Kidney epithelial cell (primary cell): ENCODE data around the gene RHBDD1. TPM values are rescaled to one million over a fixed set of nuclear protein-coding genes. Genes with fewer than 3 reads are reported as not detected.

Source experiments
- DNase-seq: peaks from one replicate; pipeline ENCODE4 v3.0.0-alpha.2; 2010; ENCODE audit warnings: low read depth
- H3K27me3 ChIP-seq: 2 replicates; pipeline ENCODE4 v1.6.0; 2011; ENCODE audit warnings: low read length; ENCODE audit not compliant: control insufficient read depth, insufficient read depth
- H3K36me3 ChIP-seq: 2 replicates; pipeline ENCODE4 v1.5.1; 2011; ENCODE audit warnings: low read length; ENCODE audit not compliant: control insufficient read depth, insufficient read depth
- H3K4me3 ChIP-seq: 2 replicates; pipeline ENCODE4 v1.5.1; 2011; ENCODE audit warnings: low read depth, mild to moderate bottlenecking, control low read depth, low read length
- total RNA-seq: library from RNA; depleted of rRNA; stranded (reverse); fragments of >200 nt; gene quantifications from 2 replicates; pipeline ENCODE4 v1.2.3, GENCODE V29; 2015
- TF ChIP-seq, protein P1 (sequence below): IDR thresholded peaks from 2 replicates; pipeline ENCODE4 v1.5.1; 2011; ENCODE audit warnings: mild to moderate bottlenecking, moderate library complexity, low read length, control low read depth, inconsistent platforms; ENCODE audit not compliant: insufficient read depth, poor library complexity, severe bottlenecking

Gene RHBDD1
- total RNA-seq, 1 donor from 2014 or later: 23.7 TPM

DNA sequence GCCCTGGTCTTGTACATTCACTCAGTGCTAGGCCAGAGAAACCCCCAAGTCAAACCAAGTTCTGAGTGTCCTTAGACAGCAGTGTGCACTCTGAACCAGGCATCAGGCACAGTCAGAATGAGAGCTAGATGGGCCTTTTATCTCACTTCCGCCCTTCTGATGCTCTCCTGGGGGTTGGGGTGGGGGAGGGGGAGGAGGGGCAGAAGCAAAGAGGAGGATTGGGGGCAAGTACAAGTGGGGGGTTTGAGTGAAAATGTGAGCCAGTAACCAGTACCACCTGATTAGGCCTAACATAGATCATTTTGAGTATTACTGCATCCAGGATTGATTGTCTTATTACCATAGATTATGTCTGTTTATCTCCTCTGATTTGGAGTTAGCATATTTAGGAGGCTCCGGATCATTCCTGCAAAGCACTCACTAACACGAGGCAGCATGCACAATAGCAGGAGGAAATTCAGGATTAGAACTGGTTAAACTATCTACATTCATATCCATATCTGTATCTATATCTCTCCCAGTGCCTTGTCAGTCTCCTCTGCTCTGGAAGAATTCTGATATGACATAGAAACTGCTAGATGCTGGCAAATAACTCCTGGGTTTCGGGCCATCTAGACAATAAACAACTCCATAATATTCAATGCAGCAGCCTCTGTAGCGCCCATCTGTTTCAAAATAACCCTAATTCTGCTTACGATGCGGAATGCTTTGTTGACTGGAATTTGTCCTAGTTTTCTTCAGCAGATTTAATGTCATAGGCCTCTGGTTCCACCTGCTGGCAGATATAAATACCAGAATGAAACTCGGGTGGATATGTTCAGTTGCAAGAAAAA is 149.1 kb downstream of the RHBDD1 start:
- H3K27me3 ChIP-seq: no peaks in the 10 kb centered on the region
- DNase-seq: peak; percentile 12
- no peak overlapping the region for H3K4me3 ChIP-seq
- H3K36me3 ChIP-seq: no peaks in the 10 kb centered on the region
- TF ChIP-seq, protein P1, sequence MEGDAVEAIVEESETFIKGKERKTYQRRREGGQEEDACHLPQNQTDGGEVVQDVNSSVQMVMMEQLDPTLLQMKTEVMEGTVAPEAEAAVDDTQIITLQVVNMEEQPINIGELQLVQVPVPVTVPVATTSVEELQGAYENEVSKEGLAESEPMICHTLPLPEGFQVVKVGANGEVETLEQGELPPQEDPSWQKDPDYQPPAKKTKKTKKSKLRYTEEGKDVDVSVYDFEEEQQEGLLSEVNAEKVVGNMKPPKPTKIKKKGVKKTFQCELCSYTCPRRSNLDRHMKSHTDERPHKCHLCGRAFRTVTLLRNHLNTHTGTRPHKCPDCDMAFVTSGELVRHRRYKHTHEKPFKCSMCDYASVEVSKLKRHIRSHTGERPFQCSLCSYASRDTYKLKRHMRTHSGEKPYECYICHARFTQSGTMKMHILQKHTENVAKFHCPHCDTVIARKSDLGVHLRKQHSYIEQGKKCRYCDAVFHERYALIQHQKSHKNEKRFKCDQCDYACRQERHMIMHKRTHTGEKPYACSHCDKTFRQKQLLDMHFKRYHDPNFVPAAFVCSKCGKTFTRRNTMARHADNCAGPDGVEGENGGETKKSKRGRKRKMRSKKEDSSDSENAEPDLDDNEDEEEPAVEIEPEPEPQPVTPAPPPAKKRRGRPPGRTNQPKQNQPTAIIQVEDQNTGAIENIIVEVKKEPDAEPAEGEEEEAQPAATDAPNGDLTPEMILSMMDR: peak; percentile 51

DNA sequence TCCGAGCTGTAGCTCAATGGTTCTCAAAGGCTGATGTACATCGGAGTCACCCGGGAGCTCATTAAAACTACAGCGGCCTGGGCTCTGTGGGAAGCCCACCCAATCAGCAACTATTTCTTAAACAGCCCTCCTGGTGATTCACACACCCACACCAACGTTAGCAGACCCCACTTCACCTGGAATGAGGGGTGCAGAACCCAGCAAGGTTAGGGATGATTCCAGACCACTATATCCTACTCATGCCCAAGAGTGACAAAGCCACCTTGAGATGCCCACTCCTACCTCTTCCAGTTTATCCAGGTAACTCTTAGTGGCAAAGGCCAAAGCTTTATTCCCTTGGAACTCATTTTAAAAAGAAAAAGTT is 149.7 kb downstream of the RHBDD1 start:
- no peaks in the 10 kb centered on the region for H3K27me3 ChIP-seq
- H3K36me3 ChIP-seq: no peaks in the 10 kb centered on the region
- H3K4me3 ChIP-seq: no peak overlapping the region
- TF ChIP-seq, protein P1: no peak
- DNase-seq: no peak

DNA sequence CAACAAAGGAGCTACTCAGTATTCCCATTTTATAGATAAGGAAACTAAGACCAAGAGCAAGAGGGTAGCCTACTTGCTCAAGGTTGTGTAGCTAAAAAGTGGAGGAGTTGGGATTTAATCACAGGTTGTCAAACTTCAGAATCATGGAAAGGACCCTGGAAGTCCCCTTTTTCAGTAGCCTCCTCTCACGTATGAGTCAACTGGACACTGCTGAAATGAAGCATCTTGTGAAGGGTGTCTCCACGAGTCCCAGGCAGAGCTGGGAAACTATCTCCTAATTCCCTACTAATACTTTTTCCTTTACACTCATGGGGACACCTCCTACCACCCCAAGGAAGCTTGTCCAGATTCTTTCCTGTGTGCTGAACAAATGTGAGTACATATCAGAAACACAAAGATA is 155.8 kb downstream of the RHBDD1 start:
- Histone ChIP-seq H3K4me3 (no peak overlapping the region), H3K27me3 (no peaks in the 10 kb centered on the region), H3K36me3 (no peaks in the 10 kb centered on the region)
- TF ChIP-seq, protein P1: no peak
- no peak for DNase-seq

DNA sequence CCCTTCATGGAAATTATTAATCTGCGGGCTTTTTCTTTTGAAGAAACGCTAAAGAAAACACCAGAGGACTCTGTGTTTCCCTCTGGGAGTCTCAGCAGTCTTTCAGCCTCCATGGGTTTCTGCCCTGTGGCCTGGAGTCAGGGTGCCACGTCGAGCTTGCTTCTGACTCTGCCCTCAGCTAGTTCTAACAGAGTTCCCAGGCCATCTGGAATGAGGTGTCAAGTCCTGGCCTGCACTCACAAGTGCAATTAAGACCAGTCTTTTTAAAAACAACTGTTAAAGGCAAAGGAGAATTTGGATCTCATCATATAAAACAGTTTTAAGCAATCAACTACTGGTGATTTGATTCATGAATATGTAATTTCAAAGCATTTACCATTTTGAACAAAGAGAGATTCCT is 157.3 kb downstream of the RHBDD1 start:
- no peaks in the 10 kb centered on the region for H3K27me3 ChIP-seq
- H3K36me3 ChIP-seq: no peaks in the 10 kb centered on the region
- no peak overlapping the region for H3K4me3 ChIP-seq
- no peak for DNase-seq
- TF ChIP-seq, protein P1: no peak

DNA sequence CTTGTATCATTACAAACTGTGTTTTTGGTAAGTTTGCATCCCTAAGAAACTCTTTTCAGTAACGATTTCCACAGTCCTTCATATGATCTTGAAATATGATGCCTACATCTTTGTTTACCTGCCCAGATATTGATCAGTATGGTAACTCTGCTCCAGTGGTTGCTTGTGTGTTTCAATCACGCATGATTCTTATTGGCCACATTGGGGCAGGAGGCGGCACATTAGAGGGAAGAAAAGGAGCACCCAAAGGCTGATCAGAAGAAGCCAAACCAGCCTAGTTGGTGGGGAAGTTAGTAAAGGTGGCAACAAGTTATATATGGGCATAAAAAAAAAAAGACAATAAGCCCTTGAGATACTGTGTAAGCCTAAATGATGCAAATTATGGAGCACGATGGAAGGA is 158.9 kb downstream of the RHBDD1 start:
- TF ChIP-seq, protein P1: no peak
- no peak for DNase-seq
- H3K36me3 ChIP-seq: no peaks in the 10 kb centered on the region
- H3K4me3 ChIP-seq: no peak overlapping the region
- H3K27me3 ChIP-seq: no peaks in the 10 kb centered on the region

DNA sequence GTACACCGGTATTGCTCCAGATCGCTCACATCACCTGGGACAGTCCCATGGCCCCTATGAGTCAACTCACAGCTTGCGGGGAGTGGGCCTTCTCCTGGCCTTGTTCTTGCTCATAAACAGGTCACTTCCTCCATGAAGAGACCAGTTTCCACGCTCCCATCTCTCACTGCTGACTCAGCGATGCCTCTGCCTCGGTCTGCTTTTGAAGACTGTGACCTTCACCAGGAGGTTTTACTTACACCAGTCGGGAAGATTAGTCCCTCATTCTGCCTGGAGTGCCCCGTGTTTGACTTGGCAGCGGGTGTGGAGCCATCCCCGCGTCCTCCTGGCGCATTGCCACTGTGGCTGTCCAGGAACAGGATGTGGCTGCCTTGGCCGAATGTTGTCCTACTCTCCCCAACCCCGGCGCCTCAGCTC is 159.8 kb downstream of the RHBDD1 start:
- DNase-seq: peak; percentile 14
- no peak overlapping the region for H3K4me3 ChIP-seq
- H3K36me3 ChIP-seq: no peaks in the 10 kb centered on the region
- TF ChIP-seq, protein P1: no peak
- H3K27me3 ChIP-seq: no peaks in the 10 kb centered on the region
